Glomerular visceral epithelial cell (primary cell): Measurements from ENCODE around the gene TRAP1.

Experiments used
- DNase-seq: peaks from one replicate; pipeline ENCODE4 v3.0.0-alpha.2; 2016; ENCODE audit errors: extremely low spot score

TRAP1 gene

GRCh38 chr16:3651461-3652372, 65.6 kb downstream of the TRAP1 start:
- no peak for DNase-seq

DNA sequence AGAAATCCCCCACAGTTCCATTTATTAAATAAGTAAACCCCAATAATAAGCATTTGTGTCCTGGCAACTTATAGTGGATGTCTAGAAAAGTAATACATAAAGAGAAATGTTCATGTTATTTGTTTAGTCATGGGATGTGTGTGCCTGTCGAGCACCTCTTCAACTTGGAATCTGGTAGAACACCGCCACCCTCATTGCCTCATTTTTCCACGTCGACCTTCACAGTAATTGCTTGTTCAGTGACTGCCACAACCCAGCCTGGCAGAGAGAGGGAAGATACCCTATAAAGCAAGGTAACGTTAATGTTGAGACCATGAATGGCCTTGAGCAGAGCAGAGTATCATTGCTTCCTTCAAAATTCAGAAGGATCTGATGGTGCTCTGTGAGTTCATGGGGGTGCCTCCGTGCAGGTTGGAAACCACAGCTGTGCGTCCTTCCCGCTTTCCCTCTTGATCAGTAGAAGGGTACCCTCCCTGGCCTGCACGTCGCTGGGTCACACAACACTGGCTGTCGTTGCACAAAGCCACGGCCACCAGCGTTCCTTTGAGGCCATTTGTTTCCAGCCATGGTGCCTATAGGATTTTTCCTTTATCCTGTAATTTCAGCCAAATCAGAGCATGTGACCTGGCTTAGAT, 66.6 kb downstream of the TRAP1 start:
- no peak for DNase-seq

GRCh38 chr16:3646348-3646920, 70.9 kb downstream of the TRAP1 start:
- DNase-seq, result no peak

DNA sequence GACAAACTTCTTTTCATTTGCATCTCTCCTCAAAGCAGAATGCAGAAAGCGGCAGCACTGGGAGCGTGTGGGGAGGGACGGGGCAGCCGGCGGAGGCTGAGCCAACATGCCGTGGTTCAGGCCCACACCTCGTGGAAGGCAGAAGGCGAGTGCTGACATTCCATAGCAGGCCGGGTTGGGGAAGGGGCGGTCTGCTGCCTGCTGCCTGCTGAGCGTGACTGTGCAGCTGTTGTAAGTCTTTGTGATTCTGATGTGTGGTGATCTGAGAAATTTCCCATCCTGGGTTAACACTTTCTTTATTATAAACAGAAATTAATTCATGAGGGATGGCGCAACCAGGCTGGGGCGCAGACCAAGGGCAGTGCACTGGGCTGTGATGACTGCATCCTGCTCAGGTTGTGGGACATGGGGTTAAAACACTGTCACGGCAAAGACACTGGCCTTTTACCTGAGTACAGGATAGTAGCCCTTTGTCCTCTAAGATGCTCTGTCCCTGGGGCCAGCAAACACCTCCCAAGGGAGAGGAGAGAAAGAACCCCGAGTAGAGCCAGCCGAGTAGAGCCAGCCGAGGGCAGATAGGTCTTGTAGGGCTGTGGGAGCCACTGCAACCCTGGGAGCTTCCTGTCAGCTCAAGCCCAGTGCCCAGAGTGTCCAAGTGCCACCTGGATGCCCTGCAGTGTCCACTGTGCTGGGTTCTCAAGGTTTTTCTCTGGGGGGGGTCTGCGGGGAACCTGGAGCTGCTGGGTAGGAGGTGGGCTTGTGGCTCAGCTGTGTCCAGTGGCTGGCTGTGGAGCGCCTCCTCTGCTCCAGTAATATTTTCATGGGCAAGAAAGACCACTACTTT, 71.6 kb downstream of the TRAP1 start:
- no peak for DNase-seq

- no peak for DNase-seq
Observed at GRCh38 chr16:3645108-3645503, 72.2 kb downstream of the TRAP1 start.

GRCh38 chr16:3643095-3643730, 74.1 kb downstream of the TRAP1 start:
- DNase-seq, result no peak

DNA sequence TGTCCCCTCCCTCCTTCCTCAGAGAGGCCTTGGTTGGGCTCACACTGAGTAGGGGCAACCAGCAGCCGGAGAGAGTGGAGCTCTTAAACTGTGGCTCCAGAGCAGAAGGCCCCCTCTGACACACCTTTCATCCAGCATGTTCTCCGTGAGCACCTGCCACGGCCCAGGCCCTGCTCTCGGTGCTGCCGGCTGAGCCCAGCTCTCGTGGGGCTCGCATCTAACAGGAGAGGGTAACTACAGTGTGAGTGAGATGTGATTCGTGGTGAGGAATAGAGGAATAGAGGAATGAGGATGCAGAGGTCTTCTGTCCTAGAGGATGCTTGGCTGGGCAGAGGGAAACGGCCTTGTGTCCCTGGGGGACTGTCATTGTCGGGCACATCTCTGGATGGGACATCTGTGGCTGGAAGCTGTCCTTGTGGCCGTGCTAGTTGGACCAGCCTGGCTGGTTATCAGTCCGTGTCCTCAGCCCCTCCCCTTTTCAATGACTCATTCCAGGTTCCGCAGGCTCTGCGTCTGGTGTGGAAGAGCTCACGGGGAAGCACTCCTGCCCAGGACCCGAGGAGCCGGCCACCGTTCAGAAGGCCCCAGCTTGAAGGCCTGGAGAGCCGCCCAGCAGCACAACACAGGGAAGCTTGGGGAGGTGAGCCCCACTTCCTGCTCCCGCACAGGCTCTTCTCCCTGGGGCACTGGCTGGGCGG, 74.8 kb downstream of the TRAP1 start:
- DNase-seq, result peak; percentile 33

GRCh38 chr16:3641801-3642396, 75.4 kb downstream of the TRAP1 start:
- DNase-seq, result no peak

- DNase-seq, result no peak
Observed at GRCh38 chr16:3640632-3641501, 76.5 kb downstream of the TRAP1 start.

DNA sequence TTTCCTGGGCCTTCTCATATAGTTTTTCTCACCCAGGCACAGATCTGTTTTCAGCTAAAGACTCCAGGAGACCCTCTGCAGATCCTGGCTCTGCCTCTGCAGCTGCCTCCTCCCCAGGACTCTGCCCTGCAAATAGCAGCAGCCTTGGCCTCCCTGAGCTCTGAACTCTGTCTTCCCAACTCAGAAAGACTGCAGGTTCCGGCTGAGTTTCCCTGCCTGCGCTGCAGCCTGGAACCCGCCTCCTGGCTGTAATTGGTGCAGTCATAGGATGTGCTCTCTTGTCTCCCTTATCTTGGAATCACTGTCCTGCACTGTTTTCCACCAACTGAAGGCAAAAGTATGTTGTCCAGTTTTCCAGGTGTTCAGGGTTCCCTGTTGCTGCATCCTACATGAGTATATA, 77.1 kb downstream of the TRAP1 start:
- DNase-seq, result no peak

DNA sequence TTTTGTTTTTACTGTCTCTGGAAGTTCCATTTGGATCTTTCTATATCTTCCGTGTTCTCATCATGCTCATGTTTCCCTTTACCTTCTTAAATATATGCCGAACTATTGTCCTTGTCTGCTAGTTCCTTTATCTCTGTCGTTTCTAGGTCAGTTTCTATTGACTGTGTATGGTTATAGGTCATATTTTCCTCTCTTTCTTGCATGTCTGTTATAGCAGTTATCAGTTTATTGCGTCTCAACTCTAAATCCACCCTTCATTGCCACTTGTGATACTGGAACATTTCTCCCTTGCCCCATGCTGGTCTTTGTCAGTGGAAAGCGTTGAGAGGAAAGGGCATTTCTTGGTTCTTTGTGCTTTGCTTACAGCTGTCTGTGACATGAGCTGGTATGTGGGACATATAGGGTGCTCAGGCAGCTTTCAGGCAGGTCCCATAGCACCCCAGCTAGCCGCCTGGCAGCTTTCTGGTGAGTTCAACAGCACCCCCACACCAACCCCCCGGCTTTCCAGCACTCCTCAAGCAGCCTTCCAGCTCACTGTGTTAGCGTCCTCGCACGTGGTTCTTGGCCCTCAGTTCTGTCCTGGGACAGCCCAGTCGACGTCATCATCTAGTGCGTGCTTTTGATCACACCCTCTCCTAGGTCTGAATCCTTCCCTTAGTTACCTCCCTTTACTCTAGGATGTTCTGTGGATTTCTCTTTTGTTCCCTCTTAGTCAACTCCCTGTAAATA, 78.2 kb downstream of the TRAP1 start:
- DNase-seq, result no peak

GRCh38 chr16:3637371-3637923, 79.9 kb downstream of the TRAP1 start:
- DNase-seq, result no peak

- no peak for DNase-seq
Observed at GRCh38 chr16:3625911-3626732, 91.2 kb downstream of the TRAP1 start.

- no peak for DNase-seq
Observed at GRCh38 chr16:3625331-3625730, 92.0 kb downstream of the TRAP1 start.

- no peak for DNase-seq
Observed at GRCh38 chr16:3623642-3624041, 93.7 kb downstream of the TRAP1 start.

GRCh38 chr16:3618769-3619141, 98.6 kb downstream of the TRAP1 start:
- DNase-seq, result no peak
